Transverse colon (tissue), 4 donors: ENCODE measurements around the gene FAM174C. TPM values are rescaled to one million over a fixed set of nuclear protein-coding genes. Genes with fewer than 3 reads are reported as not detected.

Experiments
- DNase-seq: peaks from one replicate; pipeline ENCODE4 v3.0.0-alpha.2; 2019
- H3K27ac ChIP-seq, 4 donors: fragments of 200-600 bp; sonication (generic); 2 replicates each; pipeline ENCODE4 v1.5.1; 2016 to 2018; ENCODE audit warnings: inconsistent platforms in 4 of 4
- H3K27me3 ChIP-seq: fragments of 200-600 bp; sonication (generic); 2 replicates; pipeline ENCODE4 v1.5.1; 2017; ENCODE audit warnings: inconsistent platforms
- H3K36me3 ChIP-seq, 4 donors: fragments of 200-600 bp; sonication (generic); 2 replicates each; pipeline ENCODE4 v1.5.1; 2017 to 2019; ENCODE audit warnings: inconsistent platforms in 4 of 4
- H3K4me1 ChIP-seq, 4 donors: fragments of 200-600 bp; sonication (generic); 2 replicates each; pipeline ENCODE4 v1.5.1; 2017 to 2020; ENCODE audit warnings: inconsistent platforms in 4 of 4
- H3K4me3 ChIP-seq, 4 donors: fragments of 200-600 bp; sonication (generic); 1 replicate in 1 of 4; 2 replicates in 3 of 4; pipeline versions ENCODE4 v1.5.1 to v1.6.1; 2017 to 2019; ENCODE audit warnings: inconsistent platforms in 4 of 4
- H3K9me3 ChIP-seq, 2 donors: fragments of 200-600 bp; sonication (generic); 2 replicates each; pipeline ENCODE4 v1.5.1; 2017 to 2019; ENCODE audit warnings: inconsistent platforms in 2 of 2
- CTCF ChIP-seq, 5 experiments: fragments of 200-600 bp in 3 of 5; fragments of 450-650 bp in 2 of 5; sonication (generic) in 3 of 5; IDR thresholded peaks; 1 replicate in 2 of 5; 2 replicates in 3 of 5; pipeline ENCODE4 v1.5.1; 2016 to 2017; ENCODE audit warnings: antibody characterized with exemption in 5 of 5, inconsistent platforms in 3 of 5, mild to moderate bottlenecking in 2 of 5, moderate library complexity in 1 of 5
- EP300 ChIP-seq: sonication (generic); formaldehyde crosslinking; IDR thresholded peaks from one replicate; pipeline ENCODE4 v1.6.1; 2017; ENCODE audit warnings: antibody characterized with exemption, low read depth
- POLR2A ChIP-seq: fragments of 450-650 bp; IDR thresholded peaks from one replicate; pipeline ENCODE4 v1.6.1; 2016; ENCODE audit warnings: antibody characterized with exemption, mild to moderate bottlenecking, moderate library complexity
- POLR2AphosphoS5 ChIP-seq, 3 donors: sonication (generic); formaldehyde crosslinking; IDR thresholded peaks; one replicate each; pipeline ENCODE4 v1.6.1; 2016; ENCODE audit warnings: antibody characterized with exemption in 3 of 3
- WGBS, 2 donors: methylation state at CpG; one replicate each; pipeline ENCODE4 v1.1.5; 2018; ENCODE audit warnings: low coverage in 1 of 2; 5-methylcytosine and 5-hydroxymethylcytosine counted together
- in situ Hi-C, 4 donors: fragments of 200-750 bp; cut with MboI; loops; one replicate each; pipeline versions ENCODE4 v1.15.0 to v1.15.1; 2017; ENCODE audit warnings: low sequenced_read_pairs in 3 of 4, low pct_ligation_motif_present in 1 of 4, low pct_unique_long_range_greater_than_20kb in 1 of 4
- intact Hi-C: fragments of 100-400 bp; cut with DNase I; formaldehyde crosslinking; loops from one replicate; pipeline ENCODE4 v1.15.1; 2023; ENCODE audit warnings: low total_unique reads
- total RNA-seq, 4 donors: library from RNA; depleted of rRNA; stranded (reverse); fragments of >200 nt; gene quantifications; one replicate each; pipeline ENCODE4 v1.1.0, GENCODE V29; 2016

The FAM174C gene
- total RNA-seq, 4 donors from 2014 or later, result 72.5 to 116 (median 99.0) TPM

GRCh38 chr19:1289686-1290025, 14.3 kb downstream of the FAM174C start:
- Histone ChIP-seq H3K4me3 (no peak overlapping the region), H3K27ac (no peak overlapping the region), H3K9me3 (no peaks in the 10 kb centered on the region), H3K36me3 (no peaks in the 10 kb centered on the region), H3K4me1 (peaks cover 15 to 51% (median 41%) of the 10 kb centered on the region in 4 donors), H3K27me3 (peaks cover 72% of the 10 kb centered on the region)
- 70 to 80% methylated on average over 4 to 19 of the region's 19 CpGs for WGBS, 2 donors
- DNase-seq, result no peak
- intact Hi-C loops, result loop anchor here (10.0 kb wide), 2 partner anchors 115 to 155 kb away; partner anchors contain the start of genes DAZAP1 and GAMT
- TF ChIP-seq POLR2AphosphoS5 (IDR thresholded peaks at IDR 0.05) (no peak), CTCF (IDR thresholded peaks at IDR 0.05) (no peak), EP300 (no peak), POLR2A (no peak)
- in situ Hi-C loops, result loop anchor here in 2 of 4 donors (25.0 kb wide), 1 partner anchor 98 kb away; the partner anchor contains the start of gene NDUFS7 (in 2 of the 2)

- Histone ChIP-seq H3K9me3 (no peaks in the 10 kb centered on the region), H3K27ac (peak overlapping the region in 3 of 4 donors; percentile 32 to 65 (median 48)), H3K4me3 (no peak overlapping the region), H3K36me3 (no peaks in the 10 kb centered on the region), H3K27me3 (peaks cover 74% of the 10 kb centered on the region), H3K4me1 (peaks cover 15 to 46% (median 40%) of the 10 kb centered on the region in 4 donors)
- 83% methylated on average over 22 of the region's 24 CpGs; no CpG with 5 or more reads in 1 of the 2 donors for WGBS, 2 donors
- in situ Hi-C loops, result loop anchor here in 2 of 4 donors (25.0 kb wide), 1 partner anchor 97 kb away; the partner anchor contains the start of gene NDUFS7 (in 2 of the 2)
- DNase-seq, result no peak
- intact Hi-C loops, result loop anchor here (10.0 kb wide), 1 partner anchor 155 kb away; no protein-coding TSS in a partner anchor
- TF ChIP-seq EP300, result no peak
- TF ChIP-seq POLR2A, result no peak
- no peak for TF ChIP-seq POLR2AphosphoS5 (IDR thresholded peaks at IDR 0.05)
- no peak for TF ChIP-seq CTCF (IDR thresholded peaks at IDR 0.05)
These were observed 14.9 kb downstream of the FAM174C start for GRCh38 chr19:1290196-1290702.

- peak overlapping the region; percentile 30 to 82 (median 56) for H3K27ac ChIP-seq
- TF ChIP-seq CTCF (IDR thresholded peaks at IDR 0.05) (no peak), POLR2AphosphoS5 (IDR thresholded peaks at IDR 0.05) (peak in 2 of 3 donors; percentile 32 to 59), EP300 (peak; percentile 28)
- no peaks in the 10 kb centered on the region for H3K36me3 ChIP-seq
- in situ Hi-C loops (loop anchor here in 2 of 4 donors (25.0 kb wide), 1 partner anchor 96 kb away; the partner anchor contains the start of gene NDUFS7 (in 2 of the 2)), intact Hi-C loops (loop anchor here (10.0 kb wide), 1 partner anchor 154 kb away; no protein-coding TSS in a partner anchor)
- 56 to 64% methylated on average over 3 to 36 of the region's 40 CpGs for WGBS, 2 donors
- H3K9me3 ChIP-seq, result no peaks in the 10 kb centered on the region
- peaks cover 74% of the 10 kb centered on the region for H3K27me3 ChIP-seq
- DNase-seq, result peak; percentile 84
- peak overlapping the region in 2 of 4 donors; percentile 3 to 15 for H3K4me3 ChIP-seq
- H3K4me1 ChIP-seq, result peaks cover 15 to 47% (median 42%) of the 10 kb centered on the region in 4 donors
These were observed 15.6 kb downstream of the FAM174C start for GRCh38 chr19:1290703-1291651.
